SK-N-SH (cell line): ENCODE measurements around the gene TACSTD2. TPM values are rescaled to one million over a fixed set of nuclear protein-coding genes. Genes with fewer than 3 reads are reported as not detected.

Source experiments
- CTCF ChIA-PET: fragments of 300-600, 350-600 bp; formaldehyde crosslinking; extraction: SDS; loops from one replicate; lab custom pipeline; 2021; lab: Yijun Ruan, JAX
- POLR2A ChIA-PET: fragments of 350-600 bp; sonication (Branson Sonifier 250); formaldehyde crosslinking; extraction: SDS; loops from one replicate; lab custom pipeline; 2020; ENCODE audit warnings: antibody characterized with exemption, inconsistent platforms; lab: Yijun Ruan, JAX
- DNase-seq: peaks from one replicate; pipeline ENCODE4 v3.0.0; 2012
- H2AFZ ChIP-seq: fragments of 200-600 bp; sonication (generic); 2 replicates; pipeline ENCODE4 v1.8.1; 2016; ENCODE audit warnings: antibody characterized with exemption, mild to moderate bottlenecking, low read depth
- H3F3A ChIP-seq: fragments of 200-600 bp; sonication (generic); replicated peaks from 2 replicates; pipeline ENCODE3; 2016; ENCODE audit warnings: antibody characterized with exemption, mild to moderate bottlenecking; ENCODE audit not compliant: insufficient read depth
- H3K27ac ChIP-seq, 2 experiments: fragments of 200-500 bp in 1 of 2; fragments of 200-600 bp in 1 of 2; sonication (Bioruptor generic) in 1 of 2; sonication (generic), shearing (Covaris generic) in 1 of 2; 2 replicates each; pipeline versions ENCODE4 v1.5.1 to v1.6.1; 2014 to 2016; ENCODE audit warnings: low read depth in 2 of 2, inconsistent platforms in 1 of 2, low read length in 1 of 2, mild to moderate bottlenecking in 1 of 2, mixed read lengths in 1 of 2
- H3K27me3 ChIP-seq: fragments of 200-600 bp; sonication (generic), shearing (Covaris generic); 2 replicates; pipeline ENCODE4 v1.6.1; 2016; ENCODE audit warnings: mixed run types; ENCODE audit not compliant: insufficient read depth
- H3K36me3 ChIP-seq, 2 experiments: fragments of 200-500 bp in 1 of 2; fragments of 200-600 bp in 1 of 2; sonication (Bioruptor generic) in 1 of 2; sonication (generic) in 1 of 2; replicated peaks in 1 of 2; 2 replicates each; pipeline versions ENCODE3 to v1.5.1; 2014 to 2016; ENCODE audit warnings: low read length in 1 of 2, mild to moderate bottlenecking in 1 of 2; ENCODE audit not compliant: insufficient read depth in 2 of 2, control insufficient read depth in 1 of 2
- H3K4me1 ChIP-seq, 2 experiments: fragments of 200-500 bp in 1 of 2; fragments of 200-600 bp in 1 of 2; sonication (Bioruptor generic) in 1 of 2; sonication (generic), shearing (Covaris generic) in 1 of 2; 2 replicates each; pipeline versions ENCODE4 v1.5.1 to v1.6.1; 2014 to 2016; ENCODE audit warnings: low read depth in 1 of 2, low read length in 1 of 2, mixed run types in 1 of 2; ENCODE audit not compliant: insufficient read depth in 2 of 2, control insufficient read depth in 1 of 2
- H3K4me2 ChIP-seq: fragments of 200-600 bp; sonication (generic), shearing (Covaris generic); 2 replicates; pipeline ENCODE4 v1.6.1; 2017; ENCODE audit warnings: mixed run types
- H3K4me3 ChIP-seq, 2 experiments: fragments of 200-500 bp in 1 of 2; fragments of 200-600 bp in 1 of 2; sonication (Bioruptor generic) in 1 of 2; sonication (generic), shearing (Covaris generic) in 1 of 2; 2 replicates each; pipeline versions ENCODE4 v1.5.1 to v1.8.1; 2014 to 2016; ENCODE audit warnings: low read depth in 2 of 2, inconsistent platforms in 1 of 2, low read length in 1 of 2, mild to moderate bottlenecking in 1 of 2, mixed read lengths in 1 of 2, moderate library complexity in 1 of 2
- H3K79me2 ChIP-seq: fragments of 200-600 bp; sonication (generic); 2 replicates; pipeline ENCODE4 v1.8.1; 2017; ENCODE audit warnings: mild to moderate bottlenecking; ENCODE audit not compliant: insufficient read depth
- H3K9ac ChIP-seq: fragments of 200-600 bp; sonication (generic); 2 replicates; pipeline ENCODE4 v1.6.1; 2017; ENCODE audit warnings: mixed run types
- H3K9me2 ChIP-seq: fragments of 200-600 bp; sonication (generic); 2 replicates; pipeline ENCODE4 v1.6.1; 2017; ENCODE audit warnings: mixed run types
- H3K9me3 ChIP-seq: fragments of 200-600 bp; sonication (generic); 2 replicates; pipeline ENCODE4 v1.6.1; 2017; ENCODE audit warnings: mixed run types, mild to moderate bottlenecking, moderate library complexity
- H4K20me1 ChIP-seq: fragments of 200-600 bp; sonication (generic); 2 replicates; pipeline ENCODE4 v1.6.1; 2017; ENCODE audit warnings: mild to moderate bottlenecking, mixed run types; ENCODE audit not compliant: insufficient read depth
- ELF1 ChIP-seq: IDR thresholded peaks from 2 replicates; pipeline ENCODE4 v1.4.0; 2012
- EP300 ChIP-seq, 2 experiments: IDR thresholded peaks; 2 replicates each; pipeline versions ENCODE4 v1.4.0 to v1.6.1; 2012; ENCODE audit warnings: borderline replicate concordance in 1 of 2, low read depth in 1 of 2, low read length in 1 of 2
- EZH2phosphoT487 ChIP-seq: fragments of 200-600 bp; sonication (generic); IDR thresholded peaks from 2 replicates; pipeline ENCODE4 v1.6.1; 2017; ENCODE audit warnings: low read depth, mixed run types, mild to moderate bottlenecking, antibody characterized with exemption, moderate library complexity, borderline replicate concordance
- FOSL2 ChIP-seq: IDR thresholded peaks from 2 replicates; pipeline ENCODE4 v1.4.0; 2012; ENCODE audit warnings: low read depth, mild to moderate bottlenecking, moderate library complexity, borderline replicate concordance
- FOXJ3 ChIP-seq: sonication (generic); formaldehyde crosslinking; IDR thresholded peaks from 2 replicates; pipeline ENCODE4 v1.5.1; 2020; ENCODE audit warnings: mild to moderate bottlenecking, missing genetic modification reagents
- FOXM1 ChIP-seq: IDR thresholded peaks from 2 replicates; pipeline ENCODE4 v1.4.0; 2012; ENCODE audit warnings: low read depth, mild to moderate bottlenecking
- GABPA ChIP-seq: IDR thresholded peaks from 2 replicates; pipeline ENCODE4 v1.4.0; 2012; ENCODE audit warnings: low read depth, mild to moderate bottlenecking
- GATA2 ChIP-seq: sonication (generic); formaldehyde crosslinking; IDR thresholded peaks from 2 replicates; pipeline ENCODE4 v1.5.0; 2020; ENCODE audit warnings: mild to moderate bottlenecking, missing genetic modification reagents
- JUND ChIP-seq: IDR thresholded peaks from 2 replicates; pipeline ENCODE4 v1.4.0; 2012
- MAX ChIP-seq: IDR thresholded peaks from 2 replicates; pipeline ENCODE4 v1.4.0; 2012; ENCODE audit warnings: low read depth
- NRF1 ChIP-seq: IDR thresholded peaks from 2 replicates; pipeline ENCODE4 v1.6.1; 2012; ENCODE audit warnings: low read depth, mild to moderate bottlenecking, low read length
- POLR2AphosphoS5 ChIP-seq: IDR thresholded peaks from 2 replicates; pipeline ENCODE4 v1.6.1; 2012; ENCODE audit warnings: low read depth, low read length
- RFX5 ChIP-seq: IDR thresholded peaks from 2 replicates; pipeline ENCODE4 v1.6.1; 2012; ENCODE audit warnings: mild to moderate bottlenecking, improper control_type of control experiment, low read length
- RXRA ChIP-seq: IDR thresholded peaks from 2 replicates; pipeline ENCODE4 v1.4.0; 2012; ENCODE audit warnings: low read depth, mild to moderate bottlenecking, borderline replicate concordance
- SIN3A ChIP-seq: IDR thresholded peaks from 2 replicates; pipeline ENCODE4 v1.6.1; 2012; ENCODE audit warnings: low read depth, mild to moderate bottlenecking, low read length, moderate library complexity, borderline replicate concordance
- SMC3 ChIP-seq: IDR thresholded peaks from 2 replicates; pipeline ENCODE4 v1.6.1; 2012; ENCODE audit warnings: low read depth, low read length, improper control_type of control experiment
- TCF12 ChIP-seq: IDR thresholded peaks from 2 replicates; pipeline ENCODE4 v1.4.0; 2012
- USF1 ChIP-seq: IDR thresholded peaks from 2 replicates; pipeline ENCODE4 v1.4.0; 2012; ENCODE audit warnings: low read depth, borderline replicate concordance
- WGBS: methylation state at CpG from one replicate; pipeline ENCODE4 v1.1.6; 2017; ENCODE audit warnings: low lambda C conversion rate; 5-methylcytosine and 5-hydroxymethylcytosine counted together
- polyA plus RNA-seq, 3 experiments: library from polyadenylated mRNA; depleted of rRNA; stranded (reverse); fragments of >200 nt; gene quantifications; 2 replicates each; pipeline ENCODE4 v1.2.3, GENCODE V29; 2012
- TF ChIP-seq, protein P1 (sequence below): fragments of 200-600 bp; sonication (generic); IDR thresholded peaks from 2 replicates; pipeline ENCODE4 v1.6.1; 2017; ENCODE audit warnings: antibody characterized with exemption, mild to moderate bottlenecking, moderate library complexity
- TF ChIP-seq, protein P2 (sequence below): IDR thresholded peaks from 2 replicates; pipeline ENCODE4 v1.6.1; 2012; ENCODE audit warnings: mild to moderate bottlenecking, low read depth, low read length, moderate library complexity

TACSTD2 gene
- polyA plus RNA-seq, 1 of the 3 experiments (the other 2 are of a cell fraction), result 0.02 TPM

DNA sequence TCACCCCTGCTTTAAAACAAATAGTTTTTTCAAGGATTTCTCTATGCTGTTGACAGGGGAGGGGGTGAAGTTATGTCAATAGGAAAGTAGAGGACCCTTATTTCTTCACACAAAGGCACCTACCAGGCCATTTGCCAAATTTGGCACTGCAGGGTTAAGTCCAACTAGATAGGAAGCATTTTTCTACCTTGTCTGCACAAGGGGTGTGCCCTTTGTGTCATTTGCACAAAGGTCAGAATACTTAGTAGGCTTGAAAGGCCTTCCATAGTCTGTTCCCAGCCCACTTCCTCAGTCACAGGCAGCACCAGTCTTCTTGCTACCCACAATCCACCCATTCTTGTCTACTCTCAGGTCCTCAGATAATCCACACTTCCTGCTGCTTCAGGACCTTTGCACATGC is 7.0 kb downstream of the TACSTD2 start:
- H3F3A ChIP-seq, result no peaks in the 10 kb centered on the region
- H2AFZ ChIP-seq, result no peak overlapping the region
- no peaks in the 10 kb centered on the region for H3K79me2 ChIP-seq
- H3K27me3 ChIP-seq, result no peaks in the 10 kb centered on the region
- no peak overlapping the region for H3K9ac ChIP-seq
- no peak for TF ChIP-seq NRF1
- TF ChIP-seq, all 33 proteins: peak for 0
- CTCF ChIA-PET, result no interaction called here
- Histone ChIP-seq H3K9me3 (no peaks in the 10 kb centered on the region), H3K36me3 (no peaks in the 10 kb centered on the region), H3K4me2 (no peak overlapping the region), H3K4me3 (no peak overlapping the region), H3K27ac (no peak overlapping the region), H4K20me1 (no peaks in the 10 kb centered on the region), H3K4me1 (no peaks in the 10 kb centered on the region; a peak in 1 of 4 replicates), H3K9me2 (no peaks in the 10 kb centered on the region)
- POLR2A ChIA-PET, result no interaction called here
- no peak for DNase-seq

DNA sequence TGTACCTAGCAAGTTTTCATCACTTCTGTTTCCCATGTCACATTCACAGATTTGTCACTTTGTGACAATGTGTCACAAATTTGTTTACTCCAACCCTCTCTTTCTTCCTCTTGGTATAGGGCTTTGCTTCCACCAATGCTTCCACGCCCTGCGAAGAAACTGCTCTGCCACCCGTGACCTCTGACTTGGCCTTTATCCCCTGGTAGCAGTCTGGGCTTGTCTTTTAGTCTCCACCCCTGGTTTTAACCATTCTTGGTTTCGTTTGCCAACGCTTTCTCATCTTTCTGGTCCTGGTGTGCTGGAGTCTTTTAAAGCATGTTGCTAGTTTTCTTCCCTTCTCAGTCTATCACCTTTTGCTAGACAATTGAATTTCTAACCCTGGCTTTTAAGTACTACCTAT is 8.1 kb downstream of the TACSTD2 start:
- WGBS, result 92% methylated on average over 5 of the region's 5 CpGs
- Histone ChIP-seq H3K36me3 (no peaks in the 10 kb centered on the region), H4K20me1 (no peaks in the 10 kb centered on the region), H3K4me2 (no peak overlapping the region), H3K4me3 (no peak overlapping the region), H3K27ac (no peak overlapping the region), H3K9me2 (no peaks in the 10 kb centered on the region), H3K27me3 (no peaks in the 10 kb centered on the region), H3F3A (no peaks in the 10 kb centered on the region), H2AFZ (no peak overlapping the region), H3K9ac (no peak overlapping the region), H3K9me3 (no peaks in the 10 kb centered on the region), H3K79me2 (no peaks in the 10 kb centered on the region), H3K4me1 (no peaks in the 10 kb centered on the region; a peak in 1 of 4 replicates)
- CTCF ChIA-PET, result interaction anchor here (1.0 kb wide), 1 partner anchor 53 kb away, joined by 3 read pairs; no protein-coding TSS in a partner anchor
- POLR2A ChIA-PET, result no interaction called here
- DNase-seq, result no peak
- TF ChIP-seq, protein P1, sequence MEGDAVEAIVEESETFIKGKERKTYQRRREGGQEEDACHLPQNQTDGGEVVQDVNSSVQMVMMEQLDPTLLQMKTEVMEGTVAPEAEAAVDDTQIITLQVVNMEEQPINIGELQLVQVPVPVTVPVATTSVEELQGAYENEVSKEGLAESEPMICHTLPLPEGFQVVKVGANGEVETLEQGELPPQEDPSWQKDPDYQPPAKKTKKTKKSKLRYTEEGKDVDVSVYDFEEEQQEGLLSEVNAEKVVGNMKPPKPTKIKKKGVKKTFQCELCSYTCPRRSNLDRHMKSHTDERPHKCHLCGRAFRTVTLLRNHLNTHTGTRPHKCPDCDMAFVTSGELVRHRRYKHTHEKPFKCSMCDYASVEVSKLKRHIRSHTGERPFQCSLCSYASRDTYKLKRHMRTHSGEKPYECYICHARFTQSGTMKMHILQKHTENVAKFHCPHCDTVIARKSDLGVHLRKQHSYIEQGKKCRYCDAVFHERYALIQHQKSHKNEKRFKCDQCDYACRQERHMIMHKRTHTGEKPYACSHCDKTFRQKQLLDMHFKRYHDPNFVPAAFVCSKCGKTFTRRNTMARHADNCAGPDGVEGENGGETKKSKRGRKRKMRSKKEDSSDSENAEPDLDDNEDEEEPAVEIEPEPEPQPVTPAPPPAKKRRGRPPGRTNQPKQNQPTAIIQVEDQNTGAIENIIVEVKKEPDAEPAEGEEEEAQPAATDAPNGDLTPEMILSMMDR, result no peak
- TF ChIP-seq SMC3, result no peak
- TF ChIP-seq EP300 (IDR thresholded peaks at IDR 0.05; ENCODE audit: borderline replicate concordance in 1 of 2, low read depth in 1 of 2, low read length in 1 of 2), result no peak
- no peak for TF ChIP-seq ELF1
- TF ChIP-seq RFX5, result no peak
- TF ChIP-seq FOXJ3, result no peak
- TF ChIP-seq RXRA, result no peak
- no peak for TF ChIP-seq FOXM1
- no peak for TF ChIP-seq FOSL2
- TF ChIP-seq, protein P2, sequence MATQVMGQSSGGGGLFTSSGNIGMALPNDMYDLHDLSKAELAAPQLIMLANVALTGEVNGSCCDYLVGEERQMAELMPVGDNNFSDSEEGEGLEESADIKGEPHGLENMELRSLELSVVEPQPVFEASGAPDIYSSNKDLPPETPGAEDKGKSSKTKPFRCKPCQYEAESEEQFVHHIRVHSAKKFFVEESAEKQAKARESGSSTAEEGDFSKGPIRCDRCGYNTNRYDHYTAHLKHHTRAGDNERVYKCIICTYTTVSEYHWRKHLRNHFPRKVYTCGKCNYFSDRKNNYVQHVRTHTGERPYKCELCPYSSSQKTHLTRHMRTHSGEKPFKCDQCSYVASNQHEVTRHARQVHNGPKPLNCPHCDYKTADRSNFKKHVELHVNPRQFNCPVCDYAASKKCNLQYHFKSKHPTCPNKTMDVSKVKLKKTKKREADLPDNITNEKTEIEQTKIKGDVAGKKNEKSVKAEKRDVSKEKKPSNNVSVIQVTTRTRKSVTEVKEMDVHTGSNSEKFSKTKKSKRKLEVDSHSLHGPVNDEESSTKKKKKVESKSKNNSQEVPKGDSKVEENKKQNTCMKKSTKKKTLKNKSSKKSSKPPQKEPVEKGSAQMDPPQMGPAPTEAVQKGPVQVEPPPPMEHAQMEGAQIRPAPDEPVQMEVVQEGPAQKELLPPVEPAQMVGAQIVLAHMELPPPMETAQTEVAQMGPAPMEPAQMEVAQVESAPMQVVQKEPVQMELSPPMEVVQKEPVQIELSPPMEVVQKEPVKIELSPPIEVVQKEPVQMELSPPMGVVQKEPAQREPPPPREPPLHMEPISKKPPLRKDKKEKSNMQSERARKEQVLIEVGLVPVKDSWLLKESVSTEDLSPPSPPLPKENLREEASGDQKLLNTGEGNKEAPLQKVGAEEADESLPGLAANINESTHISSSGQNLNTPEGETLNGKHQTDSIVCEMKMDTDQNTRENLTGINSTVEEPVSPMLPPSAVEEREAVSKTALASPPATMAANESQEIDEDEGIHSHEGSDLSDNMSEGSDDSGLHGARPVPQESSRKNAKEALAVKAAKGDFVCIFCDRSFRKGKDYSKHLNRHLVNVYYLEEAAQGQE, result no peak
- no peak for TF ChIP-seq USF1
- TF ChIP-seq JUND, result no peak
- no peak for TF ChIP-seq GABPA
- no peak for TF ChIP-seq TCF12
- TF ChIP-seq GATA2 (CRISPR knock-in tag), result no peak
- TF ChIP-seq EZH2phosphoT487, result no peak
- no peak for TF ChIP-seq MAX
- no peak for TF ChIP-seq POLR2AphosphoS5
- TF ChIP-seq SIN3A, result no peak
